Liver (tissue), 3 donors: Measurements from ENCODE around the gene SF3B5.
"Not testable (repeated sequence)": the region's sequence is repeated elsewhere in the genome, so short reads cannot be mapped to it uniquely, and the experiment has no call there.

Experiments used
- CTCF ChIP-seq: fragments of 150-350 bp; IDR thresholded peaks from 2 replicates; pipeline ENCODE4 v1.5.1; 2017; ENCODE audit warnings: improper control_type of control experiment, low read depth, low read length; ENCODE audit not compliant: missing input control
- EGR1 ChIP-seq, 2 donors: IDR thresholded peaks; 2 replicates each; pipeline ENCODE4 v1.6.1; 2016 to 2018; ENCODE audit warnings: antibody characterized with exemption in 2 of 2, low read depth in 2 of 2
- GABPA ChIP-seq, 2 donors: IDR thresholded peaks in 1 of 2; conservative IDR thresholded peaks in 1 of 2; 2 replicates each; pipeline ENCODE4 v1.6.1; 2016; ENCODE audit warnings: antibody characterized with exemption in 2 of 2, mild to moderate bottlenecking in 1 of 2, moderate library complexity in 1 of 2
- JUND ChIP-seq, 2 donors: IDR thresholded peaks; 2 replicates each; pipeline ENCODE4 v1.6.1; 2016; ENCODE audit warnings: antibody characterized with exemption in 2 of 2
- RXRA ChIP-seq, 2 donors: IDR thresholded peaks; 2 replicates each; pipeline ENCODE4 v1.6.1; 2017 to 2018; ENCODE audit warnings: antibody characterized with exemption in 2 of 2, mild to moderate bottlenecking in 1 of 2
- SP1 ChIP-seq: IDR thresholded peaks from 2 replicates; pipeline ENCODE4 v1.6.1; 2018; ENCODE audit warnings: antibody characterized with exemption, mild to moderate bottlenecking
- TAF1 ChIP-seq: conservative IDR thresholded peaks from 2 replicates; pipeline ENCODE4 v1.6.1; 2016; ENCODE audit warnings: antibody characterized with exemption, mild to moderate bottlenecking
- TF ChIP-seq, protein P1 (sequence below): IDR thresholded peaks from 2 replicates; pipeline ENCODE4 v1.6.1; 2016; ENCODE audit warnings: antibody characterized with exemption, mild to moderate bottlenecking
- TF ChIP-seq, protein P2 (sequence below): IDR thresholded peaks from 2 replicates; pipeline ENCODE4 v1.6.1; 2016; ENCODE audit warnings: antibody characterized with exemption
- TF ChIP-seq, protein P3 (sequence below): IDR thresholded peaks from 2 replicates; pipeline ENCODE4 v1.6.1; 2016; ENCODE audit warnings: antibody characterized with exemption
- donor health status: healthy.
- donor health status: healthy.

DNA sequence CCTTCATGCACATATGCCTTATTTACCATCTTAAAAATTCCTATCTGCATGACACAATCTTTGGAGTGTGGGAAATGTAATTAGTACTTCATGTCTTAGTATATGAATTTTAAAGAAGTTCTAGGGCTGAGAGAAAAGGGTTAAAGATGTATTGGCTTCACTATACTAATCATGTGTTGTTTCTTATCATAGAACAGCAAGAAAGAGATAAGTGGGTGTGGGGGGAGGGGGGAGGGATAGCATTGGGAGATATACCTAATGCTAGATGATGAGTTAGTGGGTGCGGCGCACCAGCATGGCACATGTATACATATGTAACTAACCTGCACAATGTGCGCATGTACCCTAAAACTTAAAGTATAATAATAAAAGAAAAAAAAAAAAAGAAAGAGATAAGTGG, 13.0 kb downstream of the SF3B5 start:
- not testable (repeated sequence) for TF ChIP-seq CTCF; TAF1; RXRA (IDR thresholded peaks at IDR 0.05); EGR1 (IDR thresholded peaks at IDR 0.05; ENCODE audit: low read depth in 2 of 2); JUND (IDR thresholded peaks at IDR 0.05); SP1; GABPA (IDR thresholded peaks at IDR 0.05 in 1 of 2, conservative IDR thresholded peaks at IDR 0.05 in 1 of 2)
- TF ChIP-seq, protein P1, sequence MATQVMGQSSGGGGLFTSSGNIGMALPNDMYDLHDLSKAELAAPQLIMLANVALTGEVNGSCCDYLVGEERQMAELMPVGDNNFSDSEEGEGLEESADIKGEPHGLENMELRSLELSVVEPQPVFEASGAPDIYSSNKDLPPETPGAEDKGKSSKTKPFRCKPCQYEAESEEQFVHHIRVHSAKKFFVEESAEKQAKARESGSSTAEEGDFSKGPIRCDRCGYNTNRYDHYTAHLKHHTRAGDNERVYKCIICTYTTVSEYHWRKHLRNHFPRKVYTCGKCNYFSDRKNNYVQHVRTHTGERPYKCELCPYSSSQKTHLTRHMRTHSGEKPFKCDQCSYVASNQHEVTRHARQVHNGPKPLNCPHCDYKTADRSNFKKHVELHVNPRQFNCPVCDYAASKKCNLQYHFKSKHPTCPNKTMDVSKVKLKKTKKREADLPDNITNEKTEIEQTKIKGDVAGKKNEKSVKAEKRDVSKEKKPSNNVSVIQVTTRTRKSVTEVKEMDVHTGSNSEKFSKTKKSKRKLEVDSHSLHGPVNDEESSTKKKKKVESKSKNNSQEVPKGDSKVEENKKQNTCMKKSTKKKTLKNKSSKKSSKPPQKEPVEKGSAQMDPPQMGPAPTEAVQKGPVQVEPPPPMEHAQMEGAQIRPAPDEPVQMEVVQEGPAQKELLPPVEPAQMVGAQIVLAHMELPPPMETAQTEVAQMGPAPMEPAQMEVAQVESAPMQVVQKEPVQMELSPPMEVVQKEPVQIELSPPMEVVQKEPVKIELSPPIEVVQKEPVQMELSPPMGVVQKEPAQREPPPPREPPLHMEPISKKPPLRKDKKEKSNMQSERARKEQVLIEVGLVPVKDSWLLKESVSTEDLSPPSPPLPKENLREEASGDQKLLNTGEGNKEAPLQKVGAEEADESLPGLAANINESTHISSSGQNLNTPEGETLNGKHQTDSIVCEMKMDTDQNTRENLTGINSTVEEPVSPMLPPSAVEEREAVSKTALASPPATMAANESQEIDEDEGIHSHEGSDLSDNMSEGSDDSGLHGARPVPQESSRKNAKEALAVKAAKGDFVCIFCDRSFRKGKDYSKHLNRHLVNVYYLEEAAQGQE = not testable (repeated sequence)
- TF ChIP-seq, protein P2, sequence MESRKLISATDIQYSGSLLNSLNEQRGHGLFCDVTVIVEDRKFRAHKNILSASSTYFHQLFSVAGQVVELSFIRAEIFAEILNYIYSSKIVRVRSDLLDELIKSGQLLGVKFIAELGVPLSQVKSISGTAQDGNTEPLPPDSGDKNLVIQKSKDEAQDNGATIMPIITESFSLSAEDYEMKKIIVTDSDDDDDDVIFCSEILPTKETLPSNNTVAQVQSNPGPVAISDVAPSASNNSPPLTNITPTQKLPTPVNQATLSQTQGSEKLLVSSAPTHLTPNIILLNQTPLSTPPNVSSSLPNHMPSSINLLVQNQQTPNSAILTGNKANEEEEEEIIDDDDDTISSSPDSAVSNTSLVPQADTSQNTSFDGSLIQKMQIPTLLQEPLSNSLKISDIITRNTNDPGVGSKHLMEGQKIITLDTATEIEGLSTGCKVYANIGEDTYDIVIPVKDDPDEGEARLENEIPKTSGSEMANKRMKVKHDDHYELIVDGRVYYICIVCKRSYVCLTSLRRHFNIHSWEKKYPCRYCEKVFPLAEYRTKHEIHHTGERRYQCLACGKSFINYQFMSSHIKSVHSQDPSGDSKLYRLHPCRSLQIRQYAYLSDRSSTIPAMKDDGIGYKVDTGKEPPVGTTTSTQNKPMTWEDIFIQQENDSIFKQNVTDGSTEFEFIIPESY = not testable (repeated sequence)
- TF ChIP-seq, protein P3, sequence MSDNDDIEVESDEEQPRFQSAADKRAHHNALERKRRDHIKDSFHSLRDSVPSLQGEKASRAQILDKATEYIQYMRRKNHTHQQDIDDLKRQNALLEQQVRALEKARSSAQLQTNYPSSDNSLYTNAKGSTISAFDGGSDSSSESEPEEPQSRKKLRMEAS = not testable (repeated sequence)
